Ishikawa (cell line): Measurements from ENCODE around the gene VAMP5.

Source experiments
- CEBPB ChIP-seq: IDR thresholded peaks from 2 replicates; pipeline ENCODE4 v1.6.1; 2012
- CREB1 ChIP-seq: IDR thresholded peaks from 2 replicates; pipeline ENCODE4 v1.6.1; 2012; ENCODE audit warnings: low read depth
- EGR1 ChIP-seq: IDR thresholded peaks from 2 replicates; pipeline ENCODE4 v1.6.1; 2012
- EP300 ChIP-seq: IDR thresholded peaks from 2 replicates; pipeline ENCODE4 v1.6.1; 2012; ENCODE audit warnings: borderline replicate concordance
- FOXM1 ChIP-seq: IDR thresholded peaks from 2 replicates; pipeline ENCODE4 v1.6.1; 2012; ENCODE audit warnings: low read depth, borderline replicate concordance
- NFIC ChIP-seq: IDR thresholded peaks from 2 replicates; pipeline ENCODE4 v1.6.1; 2012
- RAD21 ChIP-seq: IDR thresholded peaks from 2 replicates; pipeline ENCODE4 v1.6.1; 2012; ENCODE audit warnings: low read depth
- REST ChIP-seq: IDR thresholded peaks from 2 replicates; pipeline ENCODE4 v1.6.1; 2012; ENCODE audit warnings: low read depth, mild to moderate bottlenecking
- TAF1 ChIP-seq: IDR thresholded peaks from 2 replicates; pipeline ENCODE4 v1.6.1; 2012; ENCODE audit warnings: low read depth, mild to moderate bottlenecking
- TCF12 ChIP-seq: IDR thresholded peaks from 2 replicates; pipeline ENCODE4 v1.6.1; 2012; ENCODE audit warnings: low read depth
- TEAD4 ChIP-seq: IDR thresholded peaks from 2 replicates; pipeline ENCODE4 v1.6.1; 2012
- USF1 ChIP-seq: IDR thresholded peaks from 2 replicates; pipeline ENCODE4 v1.6.1; 2012
- YY1 ChIP-seq: IDR thresholded peaks from 2 replicates; pipeline ENCODE4 v1.6.1; 2012; ENCODE audit warnings: low read depth
- ZBTB7A ChIP-seq: IDR thresholded peaks from 2 replicates; pipeline ENCODE4 v1.6.1; 2012; ENCODE audit warnings: low read depth
- TF ChIP-seq, protein P1 (sequence below): IDR thresholded peaks from 2 replicates; pipeline ENCODE4 v1.6.1; 2012

Gene VAMP5

DNA sequence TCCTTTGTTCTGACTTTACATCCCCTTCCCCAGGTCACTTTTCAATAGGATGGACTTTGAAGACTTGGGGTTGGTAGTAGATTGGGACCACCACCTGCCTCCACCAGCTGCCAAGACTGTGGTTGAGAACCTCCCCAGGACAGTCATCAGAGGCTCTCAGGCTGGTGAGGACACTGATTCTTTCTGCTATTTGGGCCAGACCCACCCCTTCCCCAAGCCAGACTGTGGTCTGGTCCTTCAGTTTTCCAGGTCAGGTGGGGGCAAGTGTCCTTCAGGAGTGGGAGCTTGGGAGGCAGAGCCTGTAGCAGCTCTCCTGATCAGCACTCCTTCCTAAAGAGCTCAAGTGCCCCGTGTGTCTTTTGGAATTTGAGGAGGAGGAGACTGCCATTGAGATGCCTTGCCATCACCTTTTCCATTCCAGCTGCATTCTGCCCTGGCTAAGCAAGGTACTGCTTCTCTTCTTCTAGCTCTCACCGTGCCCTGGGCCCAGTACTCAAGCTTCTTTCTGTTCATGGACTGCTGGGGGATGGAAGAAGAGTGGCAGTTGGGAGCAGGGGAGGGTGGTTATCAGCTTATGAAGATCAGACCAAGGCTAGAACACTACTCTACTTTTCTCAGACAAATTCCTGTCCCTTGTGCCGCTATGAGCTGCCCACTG lies 12.4 kb downstream of the VAMP5 start:
- TF ChIP-seq RAD21 (no peak), USF1 (no peak), EP300 (no peak)

GRCh38 chr2:85597241-85597640 lies 13.0 kb downstream of the VAMP5 start:
- TF ChIP-seq CEBPB (no peak), CREB1 (no peak), RAD21 (no peak), EGR1 (no peak), USF1 (no peak), NFIC (no peak), FOXM1 (no peak), REST (no peak), TCF12 (no peak), EP300 (no peak), TAF1 (no peak), TEAD4 (no peak), ZBTB7A (no peak), YY1 (no peak)
- TF ChIP-seq, protein P1, sequence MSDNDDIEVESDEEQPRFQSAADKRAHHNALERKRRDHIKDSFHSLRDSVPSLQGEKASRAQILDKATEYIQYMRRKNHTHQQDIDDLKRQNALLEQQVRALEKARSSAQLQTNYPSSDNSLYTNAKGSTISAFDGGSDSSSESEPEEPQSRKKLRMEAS, result no peak

- TF ChIP-seq CEBPB (no peak), NFIC (no peak)
These were observed 14.5 kb downstream of the VAMP5 start for GRCh38 chr2:85598594-85599340.

DNA sequence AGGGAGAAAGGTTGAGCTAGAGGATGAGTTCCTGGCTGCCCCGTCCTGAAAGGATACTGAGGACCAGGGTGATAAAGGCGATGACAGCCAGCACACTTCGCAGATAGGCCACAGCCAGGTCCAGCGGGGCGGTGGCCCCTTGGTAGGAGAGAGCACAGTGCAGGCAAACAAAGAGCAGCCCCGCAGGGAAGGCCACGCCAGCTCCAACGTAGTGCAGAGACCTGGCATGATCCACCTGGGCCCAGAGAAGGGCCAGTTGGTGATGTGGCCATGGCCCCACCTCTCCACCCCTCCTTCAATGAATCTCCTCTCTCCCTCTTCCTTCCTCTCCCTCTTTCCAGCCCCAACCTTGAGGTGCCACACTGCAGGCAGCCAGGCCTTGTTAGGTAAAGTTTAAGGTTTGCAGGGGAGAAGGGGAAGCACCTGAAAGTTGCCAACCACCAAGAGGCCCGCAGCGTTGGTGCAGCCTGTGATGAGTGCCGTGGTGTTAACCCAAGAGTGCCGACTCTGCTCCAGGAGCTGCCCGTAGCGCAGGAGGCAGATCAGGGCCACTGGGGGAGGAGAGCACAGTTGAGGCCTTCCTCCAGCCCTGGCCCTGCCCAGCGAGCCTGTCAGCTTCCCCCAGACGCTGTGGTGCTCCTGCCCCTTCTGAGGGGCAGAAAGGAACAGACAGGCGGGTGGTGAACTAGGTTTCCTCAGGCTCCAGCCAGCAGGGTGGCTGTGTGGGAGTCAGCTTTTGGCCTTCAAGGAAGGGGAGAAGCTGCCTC lies 15.4 kb downstream of the VAMP5 start:
- TF ChIP-seq RAD21 (no peak), FOXM1 (no peak), USF1 (no peak), YY1 (no peak), CREB1 (no peak), ZBTB7A (no peak), EGR1 (no peak), TAF1 (no peak), NFIC (no peak)

DNA sequence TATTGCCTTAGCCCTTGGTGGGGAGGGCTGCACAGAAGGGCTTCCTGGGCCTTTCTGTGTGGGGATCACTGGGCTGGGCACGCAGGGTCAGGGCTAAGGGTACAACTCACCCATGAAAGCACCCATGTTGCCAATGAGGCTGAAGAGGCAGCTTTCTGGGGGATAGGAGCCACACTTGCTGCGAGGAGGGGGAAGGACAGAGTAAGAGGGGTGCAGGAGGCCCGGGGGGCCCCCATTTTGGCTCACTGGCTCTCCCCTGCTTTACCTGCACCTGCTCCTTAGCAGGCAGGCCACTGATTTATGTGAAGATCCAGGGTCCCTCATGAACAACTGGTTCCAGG lies 16.0 kb downstream of the VAMP5 start:
- TF ChIP-seq TEAD4 (no peak), USF1 (no peak), RAD21 (no peak), EGR1 (no peak), NFIC (no peak), FOXM1 (no peak), YY1 (no peak), TAF1 (no peak), EP300 (no peak), REST (no peak), ZBTB7A (no peak)
